GF-D8 (cell line): Measurements from ENCODE around the gene NEK10.

Source experiments
- DNase-seq: peaks from one replicate; lab custom pipeline; 2025; lab: John Stamatoyannopoulos, UW

The NEK10 gene

GRCh38 chr3:27097182-27097581 lies 272.0 kb downstream of the NEK10 start:
- DNase-seq = no peak

GRCh38 chr3:27095553-27096222 lies 273.5 kb downstream of the NEK10 start:
- DNase-seq = no peak

GRCh38 chr3:27094721-27095120 lies 274.5 kb downstream of the NEK10 start:
- DNase-seq = no peak

GRCh38 chr3:27093771-27094170 lies 275.4 kb downstream of the NEK10 start:
- no peak for DNase-seq

DNA sequence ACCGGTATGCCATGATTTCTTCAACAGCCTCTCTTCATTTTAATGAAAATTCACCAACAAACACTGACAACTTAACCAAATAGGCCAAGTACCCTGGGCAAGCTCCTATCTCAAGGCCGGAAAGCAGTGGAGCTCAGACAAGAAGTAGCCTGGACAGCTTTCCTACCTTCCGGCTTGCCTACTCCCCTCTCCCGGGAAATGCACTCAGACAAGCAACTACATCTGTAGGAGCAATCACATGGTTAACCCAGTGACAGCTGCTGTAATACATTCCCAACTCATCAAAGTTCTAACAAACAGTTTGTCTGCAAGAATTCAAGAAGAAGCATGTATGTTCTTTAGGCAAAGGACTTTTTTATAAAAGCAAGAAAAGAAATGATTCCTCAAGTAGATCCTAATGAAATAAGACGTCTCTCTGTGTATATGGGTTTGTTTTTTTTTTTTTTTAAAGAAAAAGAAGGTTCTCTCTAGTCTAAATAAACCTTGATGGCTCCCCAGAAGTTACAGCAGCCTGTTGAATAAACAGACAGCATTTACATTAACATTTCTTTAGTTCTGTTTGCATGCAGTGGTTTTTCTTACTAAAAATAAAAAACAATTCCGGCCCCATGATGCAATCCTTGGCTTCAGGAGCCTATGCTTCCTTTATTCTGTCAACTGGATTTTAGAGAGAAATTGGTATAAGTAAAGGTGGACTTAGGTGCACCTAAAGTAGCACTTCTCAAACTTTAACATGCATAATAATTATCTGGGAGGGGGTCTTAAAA lies 278.7 kb downstream of the NEK10 start:
- no peak for DNase-seq

DNA sequence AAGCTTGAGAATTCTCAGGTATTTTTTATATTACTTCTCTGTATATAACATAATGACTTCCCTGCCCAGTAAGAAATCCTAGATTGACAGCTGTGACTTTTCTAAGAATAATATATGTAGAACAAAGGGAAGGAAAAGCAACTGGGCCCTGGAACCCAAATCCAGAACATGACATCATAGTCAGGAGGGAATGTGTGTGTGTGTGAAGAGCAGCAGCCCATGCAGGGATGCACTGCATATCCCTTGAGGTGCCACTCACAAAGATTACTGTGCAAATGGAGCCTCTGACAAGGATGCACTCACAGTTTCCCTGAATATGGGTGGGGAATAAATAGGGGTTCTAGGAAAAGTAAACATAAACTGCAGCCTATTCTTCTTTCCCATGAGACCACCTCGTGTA lies 279.5 kb downstream of the NEK10 start:
- no peak for DNase-seq

DNA sequence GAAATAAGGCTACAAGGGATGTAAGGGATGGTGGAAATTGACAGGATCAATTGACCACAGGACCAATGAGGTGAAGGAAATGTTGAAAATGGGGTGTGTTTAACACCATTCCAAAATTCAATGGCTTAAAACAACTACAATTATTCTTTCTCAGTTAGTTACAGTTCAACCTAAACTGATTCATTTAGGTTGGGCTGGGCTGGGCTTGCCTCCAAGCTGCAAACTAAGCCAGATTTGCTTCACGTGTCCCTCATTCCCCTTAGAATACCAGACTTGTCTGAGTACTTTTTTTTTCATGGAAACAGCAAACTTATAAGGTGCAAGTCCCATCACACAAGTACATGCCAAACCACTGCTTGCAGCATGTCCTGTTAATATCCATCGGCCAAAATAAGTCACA lies 280.1 kb downstream of the NEK10 start:
- DNase-seq = no peak

GRCh38 chr3:27085829-27086730 lies 283.1 kb downstream of the NEK10 start:
- DNase-seq = no peak

DNA sequence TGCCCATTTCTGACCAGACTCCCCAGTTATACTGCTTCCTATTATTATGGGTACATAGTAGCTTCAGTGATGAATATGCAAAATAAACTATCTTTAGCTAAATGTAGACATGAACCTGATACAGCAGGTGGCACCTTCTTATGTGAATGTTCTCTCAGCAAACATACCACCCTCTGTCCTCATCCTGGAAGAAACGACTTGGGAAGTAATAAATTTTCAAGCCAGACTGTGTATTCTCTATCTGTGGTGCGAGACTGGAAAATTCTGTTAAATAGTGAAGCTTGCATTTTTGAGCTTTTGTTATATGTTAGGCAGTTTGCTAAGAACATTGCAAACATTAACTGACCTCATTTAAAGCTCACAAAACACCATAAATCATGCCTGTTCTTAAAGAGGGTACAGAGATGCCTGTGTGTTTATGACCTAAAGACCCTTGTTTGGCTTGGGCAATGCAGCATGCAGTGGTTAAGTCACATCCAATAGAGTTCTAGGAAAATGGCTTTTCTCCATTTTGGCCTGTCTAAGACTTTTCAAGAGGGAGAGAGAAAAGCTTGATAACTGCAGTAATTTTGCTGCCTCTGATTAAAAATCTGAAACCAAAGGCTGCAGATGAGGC lies 287.1 kb downstream of the NEK10 start:
- DNase-seq = no peak

DNA sequence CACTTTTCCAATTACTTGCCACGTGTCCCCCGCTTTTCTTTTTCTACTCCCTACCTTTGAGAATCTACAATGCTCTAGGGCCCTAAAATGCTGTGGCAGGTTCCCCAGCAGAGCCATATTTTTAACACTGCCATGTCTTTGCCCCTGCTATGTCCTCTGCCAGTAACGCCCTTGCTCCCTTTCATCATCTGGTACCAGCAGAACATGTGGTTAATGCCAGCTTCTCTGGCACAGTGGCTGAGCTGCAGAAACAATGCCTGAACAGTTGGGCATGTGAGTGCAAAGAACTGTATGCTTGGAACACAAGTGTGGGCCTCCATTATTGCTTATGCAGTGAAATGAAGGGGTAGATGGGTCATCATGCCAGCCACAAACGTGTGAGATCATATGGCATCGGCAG lies 287.6 kb downstream of the NEK10 start:
- no peak for DNase-seq

GRCh38 chr3:27080258-27080525 lies 289.0 kb downstream of the NEK10 start:
- DNase-seq = no peak

- no peak for DNase-seq
Measured at GRCh38 chr3:27079427-27080257, 289.5 kb downstream of the NEK10 start.

DNA sequence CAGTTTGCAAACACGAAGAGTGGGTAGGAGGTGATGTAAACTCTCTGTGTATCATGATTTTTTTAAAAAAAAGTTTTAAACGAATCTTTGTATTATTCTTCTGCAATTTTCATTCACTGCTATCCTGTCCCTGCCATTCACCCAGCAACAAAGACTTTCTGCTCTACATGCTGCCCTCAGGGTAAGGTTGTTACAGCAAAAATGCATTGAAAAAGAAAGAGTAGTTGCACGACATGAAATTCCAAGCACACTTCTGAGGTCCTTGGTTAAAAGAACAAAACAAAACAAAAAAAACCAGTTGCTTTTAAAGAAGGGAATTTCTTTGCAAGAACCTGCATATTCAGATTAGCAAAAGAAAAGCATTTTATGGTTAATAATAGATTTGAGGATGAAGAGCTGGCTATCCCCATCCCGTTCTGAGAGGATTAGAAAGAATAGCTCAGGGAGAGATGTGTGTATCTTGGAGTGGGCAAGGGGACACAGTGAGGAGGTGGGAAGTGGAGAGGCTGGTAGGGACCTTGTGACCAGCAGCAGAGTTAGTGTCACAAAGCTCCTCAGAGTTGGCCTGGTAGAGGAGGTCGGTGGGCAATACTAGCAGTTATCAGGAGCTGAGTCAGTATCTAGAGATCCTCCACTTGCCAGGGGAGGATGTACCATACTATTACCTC lies 290.8 kb downstream of the NEK10 start:
- no peak for DNase-seq

- DNase-seq = no peak
Measured at GRCh38 chr3:27076815-27077630, 292.2 kb downstream of the NEK10 start.

DNA sequence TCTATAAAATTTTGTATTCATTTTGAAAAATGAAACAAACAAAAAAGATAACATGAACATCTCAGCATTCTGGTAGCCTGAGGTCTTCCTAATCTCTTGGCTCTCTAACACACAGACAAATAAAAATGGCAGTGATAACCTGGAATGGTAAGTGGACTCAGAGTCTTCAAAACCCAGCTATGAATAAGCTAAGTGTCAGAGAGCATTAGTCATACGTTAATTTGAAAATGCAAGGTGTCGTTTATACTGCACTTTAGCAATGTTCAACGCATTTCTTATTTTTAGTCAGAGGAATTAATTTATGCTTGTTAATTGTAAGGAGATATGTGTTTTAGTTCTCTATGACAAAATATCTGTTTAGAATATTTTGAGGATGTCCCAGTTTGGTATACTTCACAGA lies 294.3 kb downstream of the NEK10 start:
- no peak for DNase-seq

DNA sequence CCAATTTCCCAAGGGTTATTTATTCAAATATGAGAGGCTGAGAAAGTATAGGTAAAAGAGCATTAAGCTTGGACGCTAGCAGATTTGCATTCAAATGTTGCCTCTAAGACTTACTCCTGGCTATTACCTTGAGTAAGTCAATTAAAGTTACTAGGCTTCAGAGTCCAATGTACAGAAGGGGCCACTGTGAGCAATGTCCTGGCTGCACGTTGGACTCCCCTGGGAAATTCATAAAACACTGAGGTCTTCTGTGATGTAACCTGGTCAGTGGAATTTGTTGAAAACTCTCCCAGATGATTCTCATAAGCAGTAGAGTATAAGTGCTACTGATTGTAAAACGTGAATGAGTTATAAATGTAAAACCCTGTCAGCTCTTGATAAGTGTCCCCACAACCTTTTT lies 295.3 kb downstream of the NEK10 start:
- DNase-seq = no peak

DNA sequence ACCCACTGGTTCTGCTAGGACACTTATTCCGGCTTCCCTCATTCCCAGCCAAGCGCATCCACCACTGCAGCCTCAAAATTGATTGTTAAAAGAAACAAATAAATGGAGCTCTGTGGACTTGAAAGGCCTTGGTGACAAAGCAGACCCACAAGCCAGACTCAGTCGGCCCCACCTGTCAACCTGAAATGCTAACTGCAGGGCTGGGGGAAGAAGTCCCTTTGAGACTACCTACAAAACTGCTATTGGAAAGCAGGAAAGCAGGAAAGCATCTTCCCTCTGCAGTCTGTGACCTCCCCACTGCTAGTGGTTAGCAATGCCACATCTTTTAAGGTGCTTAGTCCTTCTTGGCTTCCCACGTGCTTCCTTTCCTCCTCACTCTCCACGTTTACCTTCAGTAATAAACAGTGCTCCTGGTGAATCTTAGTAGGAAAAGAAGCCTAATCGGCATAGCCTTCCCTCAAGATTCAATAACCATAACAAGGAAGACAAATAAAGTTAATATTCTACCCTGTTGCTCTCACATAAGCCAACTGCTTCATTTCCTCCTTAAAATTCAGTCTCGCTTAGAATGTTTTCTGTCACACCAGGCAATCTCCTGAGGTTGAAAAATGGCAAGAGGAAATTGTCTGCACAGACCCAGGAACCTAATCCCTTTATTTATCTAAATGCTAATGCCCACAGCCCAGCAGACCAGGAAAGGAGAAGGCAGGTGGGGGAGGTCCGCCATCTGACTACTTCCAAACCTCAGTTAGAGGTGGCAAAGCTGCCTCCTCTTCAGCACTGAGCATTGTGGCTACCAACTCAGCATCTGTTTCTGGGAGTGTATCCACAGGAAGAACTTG lies 296.2 kb downstream of the NEK10 start:
- DNase-seq = no peak

- no peak for DNase-seq
Measured at GRCh38 chr3:27060336-27060735, 308.8 kb downstream of the NEK10 start.
